BLaER1 (cell line): ENCODE data around the gene WFDC5.

Experiments used
- H3K27ac ChIP-seq: shearing (Covaris generic); formaldehyde crosslinking; 2 replicates; pipeline ENCODE4 v1.8.1; 2022
- H3K27me3 ChIP-seq: shearing (Covaris generic); formaldehyde crosslinking; 2 replicates; pipeline ENCODE4 v1.8.1; 2022
- H3K36me3 ChIP-seq: shearing (Covaris generic); formaldehyde crosslinking; 2 replicates; pipeline ENCODE4 v1.8.1; 2022
- H3K4me1 ChIP-seq: shearing (Covaris generic); formaldehyde crosslinking; 2 replicates; pipeline ENCODE4 v1.8.1; 2022
- H3K4me2 ChIP-seq: shearing (Covaris generic); formaldehyde crosslinking; 2 replicates; pipeline ENCODE4 v1.8.1; 2022
- H3K4me3 ChIP-seq: shearing (Covaris generic); formaldehyde crosslinking; 2 replicates; pipeline ENCODE4 v1.8.1; 2022
- H3K9ac ChIP-seq: shearing (Covaris generic); formaldehyde crosslinking; 2 replicates; pipeline ENCODE4 v1.8.1; 2022
- H3K9me3 ChIP-seq: shearing (Covaris generic); formaldehyde crosslinking; 2 replicates; pipeline ENCODE4 v1.8.1; 2022
- H4K20me1 ChIP-seq: shearing (Covaris generic); formaldehyde crosslinking; 2 replicates; pipeline ENCODE4 v1.8.1; 2022
- Cebpa-rat ChIP-seq: shearing (Covaris generic); IDR thresholded peaks from 2 replicates; pipeline ENCODE4 v1.8.1; 2022

The WFDC5 gene

GRCh38 chr20:45101333-45101850 lies 13.6 kb downstream of the WFDC5 start:
- H3K9ac ChIP-seq: no peak overlapping the region

GRCh38 chr20:45100563-45101245 lies 14.3 kb downstream of the WFDC5 start, which contains the start of gene KCNS1:
Gene KCNS1, minus strand, starts transcription at chr20:45101127. Its CDS starts 1,891 bp downstream, at chr20:45099236.
- 0 out of 2 replicates have a peak within 1 kb of the TSS, but pooled peaks have one; percentile 22 for H3K9ac ChIP-seq
- H3K36me3 ChIP-seq: no peaks in the 10 kb centered on the region
- H3K9me3 ChIP-seq: no peaks in the 10 kb centered on the region
- peak within 1 kb of the TSS; percentile 42; the same call in 1 of the 2 replicates for H3K4me3 ChIP-seq
- H3K27me3 ChIP-seq: peaks cover 27% of the 10 kb centered on the region
- peak within 1 kb of the TSS; percentile 69 for H3K4me2 ChIP-seq
- no peak for TF ChIP-seq Cebpa-rat
- no peaks in the 10 kb centered on the region for H4K20me1 ChIP-seq
- H3K4me1 ChIP-seq: peaks cover 37% of the 10 kb centered on the region
- H3K27ac ChIP-seq: no peak within 1 kb of the TSS

More at GRCh38 chr20:45101333-45101850, 13.6 kb downstream of the WFDC5 start:
- H3K4me1 ChIP-seq: peaks cover 37% of the 10 kb centered on the region
- no peak overlapping the region for H3K4me3 ChIP-seq
- H3K9me3 ChIP-seq: no peaks in the 10 kb centered on the region
- TF ChIP-seq Cebpa-rat: no peak
- H3K27ac ChIP-seq: no peak overlapping the region
- peaks cover 27% of the 10 kb centered on the region for H3K27me3 ChIP-seq
- peak overlapping the region; percentile 69 for H3K4me2 ChIP-seq
- H3K36me3 ChIP-seq: no peaks in the 10 kb centered on the region
- H4K20me1 ChIP-seq: no peaks in the 10 kb centered on the region

DNA sequence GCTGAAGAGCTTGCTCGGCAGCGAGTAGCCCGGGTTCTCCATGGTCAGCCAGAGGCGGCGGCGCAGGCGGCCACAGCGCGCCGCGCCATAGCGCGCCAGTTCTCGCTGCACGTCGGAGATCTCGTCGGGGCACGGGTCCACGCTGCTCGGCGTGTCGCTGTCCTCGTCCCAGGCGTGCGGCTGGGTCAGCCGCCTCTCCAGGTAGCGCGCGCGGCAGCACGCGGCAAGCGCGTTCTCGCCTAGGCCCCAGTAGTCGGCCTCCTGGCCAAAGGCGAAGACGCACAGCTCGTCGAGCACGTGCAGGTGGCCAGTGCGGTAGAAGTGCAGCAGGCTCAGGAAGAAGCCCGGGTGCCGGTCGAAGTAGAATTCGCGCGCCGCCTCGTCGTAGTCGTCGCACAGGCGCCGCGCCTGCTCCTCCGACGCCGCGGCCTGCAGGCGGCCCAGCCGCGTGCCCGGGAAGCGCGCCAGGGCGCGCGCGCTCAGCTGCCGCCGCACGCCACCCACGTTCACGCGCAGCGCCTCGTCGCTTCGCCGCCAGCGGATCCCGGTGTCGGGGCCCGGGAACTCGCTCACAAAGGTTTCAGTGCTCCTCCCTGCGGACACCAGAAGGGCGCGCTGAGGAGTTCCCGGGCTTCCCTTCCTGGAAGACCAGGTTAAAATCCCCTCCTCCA lies 16.7 kb downstream of the WFDC5 start:
- Histone ChIP-seq H3K9me3 (no peaks in the 10 kb centered on the region), H3K4me3 (no peak overlapping the region), H3K4me2 (no peak overlapping the region), H4K20me1 (no peaks in the 10 kb centered on the region), H3K27me3 (peaks cover 27% of the 10 kb centered on the region), H3K9ac (no peak overlapping the region), H3K4me1 (peaks cover 16% of the 10 kb centered on the region), H3K27ac (no peak overlapping the region), H3K36me3 (no peaks in the 10 kb centered on the region)
- no peak for TF ChIP-seq Cebpa-rat

DNA sequence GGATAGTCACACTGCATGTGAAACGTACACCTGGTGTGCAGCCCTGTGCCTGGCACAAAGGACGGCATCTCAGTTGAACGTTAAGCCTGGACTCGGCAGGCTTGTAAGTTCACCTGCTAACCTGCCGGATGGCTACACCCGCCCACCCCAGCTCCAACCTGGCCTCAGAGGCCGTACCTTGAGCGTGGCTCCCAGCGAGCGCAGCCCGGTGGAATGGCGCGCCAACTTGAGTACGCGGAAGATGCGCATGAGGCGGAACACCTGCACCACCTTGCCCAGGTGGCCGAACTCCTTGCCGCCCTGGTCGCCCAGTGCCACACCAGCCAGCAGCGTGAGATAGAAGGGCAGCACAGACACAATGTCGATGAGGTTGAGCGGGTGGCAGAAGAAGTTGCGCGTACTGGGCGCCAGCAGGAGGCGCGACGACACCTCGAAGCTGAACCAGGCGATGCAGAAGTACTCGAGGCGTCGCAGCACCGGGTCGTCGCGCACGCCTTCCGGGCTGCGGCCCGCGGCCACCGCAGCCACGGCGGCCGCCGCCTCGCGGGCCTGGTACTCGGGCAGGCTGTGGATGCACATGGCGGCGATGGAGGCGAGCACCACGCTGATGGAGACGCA lies 17.4 kb downstream of the WFDC5 start:
- H3K4me2 ChIP-seq: no peak overlapping the region
- H3K9ac ChIP-seq: no peak overlapping the region
- peaks cover 27% of the 10 kb centered on the region for H3K27me3 ChIP-seq
- TF ChIP-seq Cebpa-rat: no peak
- H3K4me1 ChIP-seq: peaks cover 10% of the 10 kb centered on the region
- no peaks in the 10 kb centered on the region for H3K36me3 ChIP-seq
- no peak overlapping the region for H3K27ac ChIP-seq
- no peak overlapping the region for H3K4me3 ChIP-seq
- H3K9me3 ChIP-seq: no peaks in the 10 kb centered on the region
- H4K20me1 ChIP-seq: no peaks in the 10 kb centered on the region

DNA sequence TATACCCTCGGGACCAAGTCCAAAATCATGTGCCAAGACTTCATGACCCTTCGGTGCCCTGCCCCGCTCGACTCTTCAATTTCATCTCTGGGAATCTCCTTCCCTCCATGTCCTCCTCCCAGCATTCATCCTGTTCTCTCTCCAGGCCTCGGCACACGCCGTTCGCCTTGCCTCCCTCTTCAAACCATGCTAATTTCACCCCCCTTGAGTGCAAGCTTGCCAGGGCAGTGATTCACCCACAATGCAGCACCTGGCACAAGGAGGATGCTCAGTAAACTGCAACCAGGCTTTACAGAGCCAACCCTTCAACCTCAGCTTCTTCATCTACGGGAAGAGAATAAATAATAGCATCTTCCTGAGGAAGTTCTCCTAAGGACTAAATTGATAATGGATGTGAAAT lies 18.2 kb downstream of the WFDC5 start:
- Histone ChIP-seq H3K4me3 (no peak overlapping the region), H3K4me1 (peaks cover 16% of the 10 kb centered on the region), H3K9ac (no peak overlapping the region), H3K27ac (no peak overlapping the region), H3K9me3 (no peaks in the 10 kb centered on the region), H3K4me2 (no peak overlapping the region), H3K27me3 (peaks cover 27% of the 10 kb centered on the region), H3K36me3 (no peaks in the 10 kb centered on the region), H4K20me1 (no peaks in the 10 kb centered on the region)
- no peak for TF ChIP-seq Cebpa-rat

DNA sequence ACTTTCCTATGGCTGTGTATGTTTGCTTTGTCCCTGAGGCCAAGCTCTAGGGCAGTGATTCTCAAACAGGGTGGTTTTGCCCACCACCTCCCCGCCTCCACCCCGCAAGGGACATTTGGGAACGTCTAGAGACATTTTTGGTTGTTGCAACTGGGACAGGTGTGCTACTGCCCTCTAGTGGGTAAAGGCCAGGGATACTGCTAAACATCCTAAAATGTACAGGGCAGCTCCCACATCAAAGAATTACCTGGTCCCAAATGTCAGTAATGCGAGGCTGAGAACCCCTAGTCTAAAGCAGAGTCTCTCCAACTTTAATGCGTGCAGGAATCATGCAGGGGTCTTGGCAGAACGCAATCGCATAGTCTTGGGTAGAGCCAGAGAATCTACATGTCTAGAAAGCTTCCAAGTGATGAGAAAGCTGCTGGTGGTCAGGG lies 19.2 kb downstream of the WFDC5 start:
- Histone ChIP-seq H3K4me2 (no peak overlapping the region), H3K36me3 (no peaks in the 10 kb centered on the region), H3K9me3 (no peaks in the 10 kb centered on the region), H3K27me3 (peaks cover 17% of the 10 kb centered on the region), H3K27ac (no peak overlapping the region), H3K4me1 (peaks cover 20% of the 10 kb centered on the region), H4K20me1 (no peaks in the 10 kb centered on the region), H3K4me3 (no peak overlapping the region), H3K9ac (no peak overlapping the region)
- no peak for TF ChIP-seq Cebpa-rat

DNA sequence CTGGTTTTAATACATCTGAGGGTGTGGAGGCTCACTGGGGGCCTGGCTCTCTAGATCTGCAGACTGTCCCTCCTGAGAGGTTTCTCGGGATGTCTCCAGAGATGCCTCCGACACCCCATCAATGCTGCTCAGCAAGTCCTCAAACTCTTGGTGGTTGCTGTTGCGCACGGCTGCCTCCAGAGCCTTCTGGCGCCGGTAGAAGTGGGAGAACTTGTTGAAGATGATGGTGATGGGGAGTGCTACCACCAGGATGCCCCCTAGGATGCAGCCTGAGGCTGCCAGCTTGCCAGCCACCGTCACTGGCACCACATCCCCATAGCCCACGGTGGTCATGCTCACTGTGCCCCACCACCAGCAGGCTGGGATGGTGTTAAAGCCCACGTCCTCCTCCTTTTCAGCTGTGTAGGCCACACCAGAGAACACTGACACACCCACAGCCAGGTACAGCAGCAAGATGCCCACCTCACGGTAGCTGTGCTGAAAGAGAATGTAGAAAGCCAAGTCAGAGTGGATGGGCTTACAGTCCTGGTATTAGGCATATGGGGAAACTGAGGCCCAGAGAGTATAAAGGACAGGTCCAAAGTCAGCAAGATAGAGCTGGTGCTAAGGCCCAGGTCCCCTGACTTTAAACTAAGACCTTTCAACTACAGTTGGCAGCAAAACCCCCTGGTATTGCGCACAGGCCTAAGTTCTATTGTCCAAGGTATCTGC lies 20.0 kb downstream of the WFDC5 start:
- Histone ChIP-seq H3K4me3 (no peak overlapping the region), H3K9me3 (no peaks in the 10 kb centered on the region), H3K27me3 (peaks cover 9% of the 10 kb centered on the region), H3K4me2 (no peak overlapping the region), H3K36me3 (no peaks in the 10 kb centered on the region), H3K4me1 (peaks cover 15% of the 10 kb centered on the region), H3K27ac (no peak overlapping the region), H3K9ac (no peak overlapping the region), H4K20me1 (no peaks in the 10 kb centered on the region)
- no peak for TF ChIP-seq Cebpa-rat

GRCh38 chr20:45094201-45094600 lies 20.8 kb downstream of the WFDC5 start:
- no peaks in the 10 kb centered on the region for H3K36me3 ChIP-seq
- no peak overlapping the region for H3K4me2 ChIP-seq
- TF ChIP-seq Cebpa-rat: no peak
- peaks cover under 1% of the 10 kb centered on the region; the same call in 1 of the 2 replicates for H3K27me3 ChIP-seq
- H3K9me3 ChIP-seq: no peaks in the 10 kb centered on the region
- no peaks in the 10 kb centered on the region for H4K20me1 ChIP-seq
- no peak overlapping the region for H3K9ac ChIP-seq
- H3K4me1 ChIP-seq: peaks cover 15% of the 10 kb centered on the region
- H3K4me3 ChIP-seq: no peak overlapping the region
- no peak overlapping the region for H3K27ac ChIP-seq

GRCh38 chr20:45092898-45093297 lies 22.1 kb downstream of the WFDC5 start:
- no peak overlapping the region for H3K4me2 ChIP-seq
- no peak overlapping the region for H3K9ac ChIP-seq
- H3K4me3 ChIP-seq: no peak overlapping the region
- no peaks in the 10 kb centered on the region for H3K27me3 ChIP-seq
- H3K9me3 ChIP-seq: no peaks in the 10 kb centered on the region
- H3K27ac ChIP-seq: no peak overlapping the region
- no peak for TF ChIP-seq Cebpa-rat
- no peaks in the 10 kb centered on the region for H4K20me1 ChIP-seq
- H3K4me1 ChIP-seq: peaks cover 15% of the 10 kb centered on the region
- no peaks in the 10 kb centered on the region for H3K36me3 ChIP-seq
